Anterior cingulate cortex (tissue), 58 donors: ENCODE results near the gene SORCS3.
A peak's percentile ranks its signal among the peaks of the same experiment; 100 is the strongest.

Experiments
- DNase-seq, 58 donors: peaks; one replicate each; lab custom pipeline; 2025; lab: John Stamatoyannopoulos, UW

Gene SORCS3

GRCh38 chr10:105284476-105285215 lies 643.6 kb downstream of the SORCS3 start:
- no peak for DNase-seq

- DNase-seq = peak in 1 of 58 donors; percentile 14
These were observed 646.9 kb downstream of the SORCS3 start for GRCh38 chr10:105288026-105288425.

DNA sequence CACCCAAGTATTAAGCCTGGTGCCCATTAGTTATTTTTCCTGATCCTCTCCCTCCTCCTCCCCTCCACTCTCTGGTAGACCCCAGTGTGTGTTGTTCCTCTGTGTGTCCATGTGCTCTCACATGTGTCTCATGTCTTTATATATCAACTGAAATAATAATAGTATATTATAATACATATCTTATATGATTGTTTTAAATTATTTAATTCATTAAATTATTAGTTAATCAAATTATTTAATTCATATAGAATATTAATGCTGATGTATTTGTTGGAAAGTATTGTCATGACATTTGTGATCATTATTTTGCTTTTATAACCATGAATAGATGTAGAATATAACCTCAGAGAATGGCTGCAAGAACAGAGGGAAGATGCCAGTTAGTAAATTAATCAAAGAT lies 647.5 kb downstream of the SORCS3 start:
- no peak for DNase-seq

DNA sequence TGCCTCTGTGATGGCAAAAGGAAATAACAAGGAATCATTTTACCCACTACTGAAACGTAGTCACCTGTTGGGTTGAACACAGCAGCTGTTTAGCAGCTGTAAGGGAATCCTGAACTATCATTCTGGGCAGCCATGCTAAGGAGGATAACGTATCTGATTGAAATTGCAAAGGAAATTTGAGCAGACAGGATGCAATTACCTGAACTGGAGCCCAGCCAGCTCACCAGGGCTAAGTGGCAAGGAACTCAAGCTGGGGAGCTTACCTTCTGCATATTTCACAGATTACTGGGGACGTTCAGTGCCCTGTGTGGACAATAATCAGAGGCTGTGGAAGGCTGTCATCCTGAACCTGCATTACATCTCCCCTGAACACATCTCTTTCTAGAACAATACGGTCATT lies 650.5 kb downstream of the SORCS3 start:
- no peak for DNase-seq

DNA sequence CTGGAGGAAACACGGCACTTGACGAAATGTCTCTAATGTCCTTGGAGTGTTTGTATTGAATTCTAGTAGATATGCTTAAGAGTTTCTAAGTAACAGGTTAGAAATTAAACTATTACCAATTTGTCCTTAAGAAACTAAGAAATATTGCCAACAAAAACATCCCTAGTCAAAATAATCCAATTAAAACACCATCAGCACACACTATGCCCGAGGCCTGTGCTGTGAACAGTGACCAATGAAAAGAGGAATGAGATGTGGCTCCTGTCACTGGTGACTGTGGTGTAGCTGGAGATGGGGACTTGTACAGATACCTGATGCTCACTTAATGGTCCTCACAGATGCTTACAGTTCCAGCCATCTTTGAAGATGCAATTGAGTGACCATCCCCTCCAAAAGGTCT lies 651.1 kb downstream of the SORCS3 start:
- DNase-seq = no peak
